Measurements from ENCODE around the gene NAPA.

Gene NAPA

GRCh38 chr19:47514869-47515588, at the start of gene NAPA:
Gene NAPA, minus strand, starts transcription at chr19:47515063. Its CDS starts 123 bp downstream, at chr19:47514940.
- DNase-seq (ENCODE audit: low spot score), result peak; percentile 99

GRCh38 chr19:47564081-47564480, 49.2 kb upstream of the NAPA start:
- DNase-seq (ENCODE audit: low spot score), result no peak

GRCh38 chr19:47561440-47562057, 46.7 kb upstream of the NAPA start:
- DNase-seq (ENCODE audit: low spot score), result no peak

DNA sequence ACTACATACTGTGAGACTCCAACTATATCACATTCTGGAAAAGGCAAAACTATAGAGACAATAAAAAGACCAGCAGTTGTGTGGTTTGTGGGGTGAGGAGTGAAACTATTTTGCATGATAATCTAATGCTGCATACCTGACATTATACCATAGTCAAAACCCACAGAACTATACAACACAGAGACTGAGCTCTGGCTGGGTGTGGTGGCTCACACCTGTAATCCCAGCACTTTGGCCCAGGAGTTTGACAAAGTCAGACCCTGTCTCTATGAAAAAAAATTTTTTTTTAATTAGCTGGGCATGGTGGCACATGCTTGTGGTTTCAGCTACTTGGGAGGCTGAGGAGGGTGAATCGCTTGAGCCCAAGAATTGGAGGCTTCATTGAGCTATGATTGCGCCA, 46.1 kb upstream of the NAPA start:
- no peak for DNase-seq (ENCODE audit: low spot score)

DNA sequence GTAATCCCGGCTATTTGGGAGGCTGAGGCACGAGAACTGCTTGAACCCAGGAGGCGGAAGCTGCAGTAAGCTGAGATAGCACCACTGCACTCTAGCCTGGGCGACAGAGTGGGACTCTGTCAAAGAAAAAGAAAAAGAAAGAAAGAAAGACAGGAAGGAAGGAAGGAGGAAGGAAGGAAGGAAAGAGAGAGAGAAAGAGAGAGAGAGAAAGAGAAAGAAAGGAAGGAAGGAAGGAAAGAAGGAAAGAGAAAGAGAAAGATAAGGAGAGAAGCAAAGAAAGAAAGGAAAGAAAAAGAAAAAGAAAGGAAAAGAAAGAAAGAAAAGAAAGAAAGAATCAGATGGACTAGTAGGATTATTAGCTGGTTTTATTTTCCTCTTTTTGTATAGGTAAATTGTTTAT, 35.3 kb upstream of the NAPA start:
- no peak for DNase-seq (ENCODE audit: low spot score)

GRCh38 chr19:47549261-47549862, 34.5 kb upstream of the NAPA start:
- no peak for DNase-seq (ENCODE audit: low spot score)

- DNase-seq (ENCODE audit: low spot score), result no peak
Observed at GRCh38 chr19:47547199-47547598, 32.3 kb upstream of the NAPA start.

DNA sequence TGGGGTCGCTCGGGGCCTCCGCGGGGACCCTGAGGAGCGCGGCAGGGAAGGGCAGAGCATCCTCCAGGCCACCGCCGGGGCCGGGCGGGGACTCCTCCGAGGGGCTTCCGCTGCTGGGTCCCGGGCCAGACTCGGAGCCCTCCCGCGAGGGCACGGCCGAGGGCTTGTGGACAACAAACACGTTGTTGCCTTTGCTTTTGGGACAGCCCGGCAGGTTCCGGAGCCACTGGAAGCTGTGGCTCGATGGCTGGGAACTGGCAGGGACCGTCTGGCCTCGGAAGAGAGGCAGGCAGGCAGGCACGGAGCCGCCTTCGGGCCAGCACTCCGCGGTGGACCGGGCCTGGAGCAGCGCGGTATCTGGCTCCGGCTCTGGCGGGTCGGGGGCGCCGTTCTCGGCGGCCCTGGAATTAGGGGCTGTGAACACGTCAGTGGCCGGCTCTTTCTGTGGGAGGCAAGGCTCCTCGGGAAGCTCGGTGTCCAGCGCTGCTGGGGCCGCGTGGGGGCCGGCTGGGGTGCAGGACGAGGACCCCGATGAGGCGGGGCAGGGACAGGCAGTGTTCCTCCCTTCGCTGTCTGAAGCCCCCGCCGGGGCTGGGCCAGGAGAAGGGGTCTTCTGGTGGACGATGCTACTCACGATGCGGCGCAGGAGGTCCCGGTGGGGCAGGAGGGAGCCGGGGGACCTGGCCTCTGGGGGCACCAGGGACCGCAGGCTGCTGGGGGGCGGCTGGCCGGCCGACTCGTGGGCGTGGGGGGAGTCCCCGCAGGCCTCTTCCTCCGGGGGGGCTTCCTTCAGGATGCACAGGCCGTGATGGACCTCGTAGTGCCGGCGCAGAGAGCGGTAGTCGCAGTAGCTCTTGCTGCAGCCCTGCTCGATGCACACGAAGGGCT, 30.4 kb upstream of the NAPA start:
- DNase-seq (ENCODE audit: low spot score), result peak; percentile 49

- DNase-seq (ENCODE audit: low spot score), result no peak
Observed at GRCh38 chr19:47544476-47544875, 29.6 kb upstream of the NAPA start.

DNA sequence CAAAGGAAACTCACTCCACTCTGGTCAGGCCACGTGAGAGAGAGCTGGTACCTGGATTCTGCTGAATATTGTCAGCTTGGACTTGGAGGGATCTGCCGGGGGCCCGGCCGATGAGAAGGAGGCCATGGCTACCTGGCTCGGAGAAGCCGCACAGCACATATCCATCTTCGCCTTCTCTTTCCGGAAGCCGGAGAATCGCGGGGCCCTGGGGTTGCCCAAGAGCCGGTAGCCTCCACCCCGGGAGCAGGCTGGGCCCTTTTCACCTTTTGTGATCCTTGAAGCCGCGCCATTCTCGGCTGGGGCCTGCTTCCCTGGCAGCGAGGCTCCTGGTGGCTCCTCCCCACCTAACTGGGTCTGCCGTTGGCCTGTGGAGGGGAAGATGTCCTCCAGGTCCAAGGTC, 29.2 kb upstream of the NAPA start:
- no peak for DNase-seq (ENCODE audit: low spot score)

- no peak for DNase-seq (ENCODE audit: low spot score)
Observed at GRCh38 chr19:47542030-47542475, 27.2 kb upstream of the NAPA start.

- no peak for DNase-seq (ENCODE audit: low spot score)
Observed at GRCh38 chr19:47541518-47541917, 26.7 kb upstream of the NAPA start.

- peak; percentile 52 for DNase-seq (ENCODE audit: low spot score)
Observed at GRCh38 chr19:47540748-47541147, 25.9 kb upstream of the NAPA start.

DNA sequence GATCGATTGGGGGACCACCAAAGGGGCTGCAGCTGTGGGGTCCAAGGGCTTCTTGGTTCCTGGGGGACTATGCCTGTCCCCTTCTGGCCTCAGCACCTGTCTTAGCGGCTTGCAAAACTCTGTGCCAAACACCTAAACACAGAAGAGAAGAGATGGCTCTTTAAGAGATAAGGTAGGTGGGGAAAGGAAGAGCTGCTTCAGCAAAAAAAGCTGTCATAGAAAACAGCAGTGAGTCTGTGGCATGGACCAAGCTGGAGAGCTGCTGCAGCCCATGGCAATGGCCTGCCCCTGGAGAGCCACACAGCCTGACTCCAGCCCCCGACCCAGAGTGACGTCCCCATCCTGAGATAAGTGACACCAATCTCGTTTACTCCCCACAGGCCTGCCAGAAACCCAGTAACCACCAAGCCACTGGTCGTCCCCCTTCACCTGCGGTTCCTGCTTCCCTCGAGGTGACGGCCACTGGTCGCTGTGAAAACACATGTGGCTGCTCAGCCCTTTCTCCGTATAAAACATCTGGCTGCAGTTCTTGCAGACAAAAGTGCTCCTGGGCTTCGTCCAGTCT, 25.0 kb upstream of the NAPA start:
- DNase-seq (ENCODE audit: low spot score), result no peak

DNA sequence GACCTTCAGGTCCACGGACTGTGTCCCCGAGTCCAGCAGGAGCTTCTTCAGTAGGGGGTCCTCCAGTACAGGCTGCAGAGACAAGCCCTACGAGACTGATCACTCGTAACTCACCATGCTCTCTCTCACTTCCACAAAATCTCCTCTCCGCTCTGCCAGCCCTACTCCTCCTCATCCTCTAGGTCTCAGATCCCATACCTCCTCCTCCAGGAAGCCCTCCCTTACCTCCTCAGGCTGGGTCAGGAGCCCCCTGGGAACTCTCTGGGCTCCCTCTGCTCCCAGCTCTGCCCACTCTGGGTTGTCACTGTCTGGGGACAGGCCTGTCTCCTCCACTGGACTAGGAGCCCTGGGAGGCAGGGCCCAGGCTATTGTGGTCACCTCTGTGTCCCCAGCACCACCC, 23.9 kb upstream of the NAPA start:
- no peak for DNase-seq (ENCODE audit: low spot score)

GRCh38 chr19:47537493-47537892, 22.6 kb upstream of the NAPA start:
- no peak for DNase-seq (ENCODE audit: low spot score)

DNA sequence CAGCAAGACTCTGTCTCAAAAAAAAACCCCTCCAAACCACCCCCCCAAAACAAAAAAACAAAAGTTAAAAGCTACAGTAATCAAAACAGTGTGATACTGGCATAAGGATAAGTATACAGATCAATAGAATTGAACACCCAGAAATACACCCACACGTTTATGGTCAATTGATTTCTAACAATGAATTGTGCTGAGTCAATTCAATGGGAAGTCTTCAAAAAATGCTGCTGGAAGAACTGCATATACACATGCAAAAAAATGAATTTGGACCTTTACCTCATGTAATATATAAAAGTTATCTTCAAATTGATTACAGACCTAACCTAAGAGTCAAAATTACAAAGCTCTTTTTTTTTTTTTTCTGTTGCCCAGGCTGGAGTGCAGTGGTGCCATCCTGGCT, 19.8 kb upstream of the NAPA start:
- DNase-seq (ENCODE audit: low spot score), result no peak

DNA sequence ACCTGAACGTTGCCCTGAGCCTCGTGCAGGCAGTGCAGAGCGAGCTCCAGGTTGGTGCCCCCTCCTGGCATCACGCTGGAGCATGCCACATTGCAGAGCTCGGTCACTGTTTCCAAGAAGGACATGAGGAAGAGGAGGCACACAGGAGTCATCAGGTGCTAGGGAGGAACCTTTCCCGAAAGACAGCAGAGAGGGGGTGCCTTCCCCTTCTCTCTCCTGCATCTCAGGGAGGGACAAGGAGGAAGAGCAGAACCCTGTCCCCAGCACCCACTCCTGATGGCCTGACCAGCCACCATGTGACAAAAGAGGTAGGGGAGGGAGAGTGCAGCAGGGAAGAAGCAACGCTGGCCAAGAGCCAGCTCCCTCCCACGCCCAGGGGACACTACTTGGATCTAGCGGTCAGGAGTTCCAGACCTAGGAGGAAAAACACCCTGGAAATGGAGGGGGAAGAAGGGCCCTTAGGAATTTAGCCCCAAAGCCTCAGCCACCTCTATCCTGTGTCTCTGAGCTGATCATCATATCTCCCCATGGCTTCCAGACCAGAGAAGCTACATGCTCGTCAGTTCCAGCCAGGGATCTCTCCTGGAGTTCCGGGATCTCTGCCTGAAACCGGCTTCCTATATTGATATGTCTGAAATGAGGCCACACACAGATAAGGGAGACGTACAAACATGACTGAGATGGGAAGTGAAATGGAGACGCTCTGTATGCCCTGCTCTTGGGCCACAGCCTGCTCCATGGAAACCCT, 17.0 kb upstream of the NAPA start:
- DNase-seq (ENCODE audit: low spot score), result no peak

DNA sequence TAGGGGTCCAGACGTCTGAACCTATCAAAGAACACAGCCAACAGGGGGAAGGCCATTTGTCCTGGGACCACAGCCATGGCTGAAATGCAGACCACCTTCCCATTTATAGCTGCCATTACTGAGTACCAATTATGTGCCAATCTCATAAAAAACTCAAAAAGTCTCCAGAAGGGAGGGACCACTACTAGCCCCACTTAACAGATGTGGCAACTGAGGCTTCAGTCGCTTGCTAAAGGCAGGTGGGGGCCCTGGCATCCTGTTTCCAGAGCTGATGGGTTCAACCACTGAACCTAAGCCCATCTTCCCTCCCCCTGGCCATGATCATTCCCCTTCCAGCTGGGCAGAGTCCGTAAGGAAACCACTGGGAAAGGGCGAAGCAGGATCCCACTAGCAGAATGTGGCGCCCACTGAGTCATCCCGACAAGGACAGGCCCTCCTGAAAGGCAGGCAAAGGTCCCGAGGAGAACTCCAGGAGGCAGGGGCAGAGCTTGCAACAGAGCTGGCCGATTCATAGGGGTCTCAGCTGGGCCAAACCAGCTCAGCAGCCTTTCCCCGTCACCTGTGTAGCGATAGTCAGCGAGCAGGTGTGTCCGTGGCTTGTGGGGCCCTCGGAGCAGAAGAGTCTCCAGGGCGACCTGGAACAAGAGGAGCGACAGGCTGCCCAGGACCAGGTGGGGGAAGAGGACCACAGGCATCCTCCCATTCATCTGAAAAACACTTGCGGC, 14.3 kb upstream of the NAPA start:
- no peak for DNase-seq (ENCODE audit: low spot score)

DNA sequence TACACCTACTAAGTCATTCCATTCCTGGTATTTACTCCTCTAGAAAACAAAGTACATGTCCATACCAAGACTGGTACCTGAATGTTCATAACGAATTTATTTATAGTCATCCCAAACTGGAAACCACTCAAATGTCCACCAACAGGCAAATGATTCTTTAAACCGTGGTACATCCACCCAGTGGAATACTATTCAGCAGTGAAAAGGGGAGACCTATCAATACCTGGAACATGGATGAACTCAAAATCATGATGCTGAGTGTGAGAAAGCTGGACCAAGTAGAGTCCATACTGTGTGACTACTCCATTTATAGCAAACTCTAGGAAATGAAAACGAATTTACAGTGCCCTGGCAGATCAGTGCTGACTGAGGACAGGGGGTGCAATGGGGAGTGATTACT, 11.9 kb upstream of the NAPA start:
- no peak for DNase-seq (ENCODE audit: low spot score)

DNA sequence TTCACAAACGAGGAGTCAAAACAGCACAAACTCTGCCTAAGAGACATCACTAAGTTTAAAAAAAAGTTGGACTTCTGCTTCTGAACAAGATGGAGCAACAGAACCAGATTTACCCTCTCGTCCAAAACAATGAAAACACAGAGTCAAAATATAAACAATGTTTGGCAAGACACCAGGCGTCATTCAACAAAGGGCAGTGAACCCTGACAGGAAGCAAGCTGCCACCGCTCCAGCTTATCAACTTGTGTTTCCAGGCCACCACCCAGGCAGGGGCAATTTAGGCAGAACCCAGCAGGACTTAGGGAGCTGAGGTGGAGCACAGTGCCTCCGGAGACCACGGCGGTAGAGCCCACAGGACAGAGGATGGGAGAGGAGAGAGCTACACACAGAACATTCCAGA, 8.6 kb upstream of the NAPA start:
- DNase-seq (ENCODE audit: low spot score), result no peak
